ENCODE results near the gene GMEB2.
"Not testable (repeated sequence)": the region's sequence is repeated elsewhere in the genome, so short reads cannot be mapped to it uniquely, and the experiment has no call there.

GMEB2 gene

DNA sequence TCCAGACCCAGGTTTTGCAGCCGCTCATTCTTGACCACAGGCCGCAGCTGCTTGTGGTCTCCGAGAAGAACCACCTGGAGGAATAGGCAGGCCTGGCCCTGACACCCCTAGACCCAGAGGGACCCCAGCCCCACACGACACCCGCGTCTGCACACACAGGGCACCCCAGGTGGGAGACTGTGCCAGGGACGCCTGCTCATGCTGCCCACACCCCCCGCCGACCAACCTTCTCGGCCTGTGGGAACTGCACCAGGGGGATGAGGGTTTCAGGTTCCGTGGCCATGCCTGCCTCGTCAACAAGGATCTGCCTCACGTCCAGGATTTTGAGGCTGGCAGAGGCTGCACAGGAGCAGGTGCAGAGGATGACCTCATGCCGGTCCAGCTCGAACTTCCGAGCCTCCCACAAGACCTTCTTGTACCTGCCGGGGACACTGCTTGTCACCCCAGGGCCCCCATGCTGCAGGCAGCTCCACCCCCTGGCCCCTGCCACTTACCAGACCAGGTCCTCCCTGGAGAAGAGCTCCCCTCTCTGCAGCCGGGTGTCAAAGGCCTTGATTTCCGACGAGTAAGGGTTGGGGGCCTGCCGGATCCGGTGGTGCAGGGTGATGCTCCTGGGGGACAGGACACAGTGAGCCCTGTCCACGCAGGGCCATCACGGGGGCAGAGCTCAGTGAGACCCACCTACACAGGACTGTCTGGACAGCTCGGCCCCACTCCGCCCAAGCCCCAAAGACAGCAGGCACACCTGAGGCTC, 65.9 kb downstream of the GMEB2 start:
- H3F3A ChIP-seq (ENCODE audit: insufficient read depth, low read length), result no peaks in the 10 kb centered on the region
- no peaks in the 10 kb centered on the region for H3K79me2 ChIP-seq (ENCODE audit: low read length)
- no peak overlapping the region for H3K9ac ChIP-seq (ENCODE audit: low read length)
- no peaks in the 10 kb centered on the region for H3K36me3 ChIP-seq (replicated peaks; ENCODE audit: insufficient read depth, low read length)
- DNase-seq, result no peak
- no peak overlapping the region for H3K4me3 ChIP-seq (ENCODE audit: low read length)
- H2AFZ ChIP-seq (ENCODE audit: low read length), result no peak overlapping the region
- H4K20me1 ChIP-seq (ENCODE audit: insufficient read depth, low read length), result no peaks in the 10 kb centered on the region
- no peaks in the 10 kb centered on the region for H3K9me3 ChIP-seq (replicated peaks; ENCODE audit: insufficient read depth, low read length)
- no peak overlapping the region for H3K4me2 ChIP-seq (ENCODE audit: low read depth, low read length)
- H3K27ac ChIP-seq (ENCODE audit: low read length), result no peak overlapping the region
- 0 out of 2 replicates have a peak, but pooled peaks cover 4% of the 10 kb centered on the region for H3K27me3 ChIP-seq (replicated peaks; ENCODE audit: insufficient read depth, low read length)
- no peaks in the 10 kb centered on the region for H3K9me2 ChIP-seq (replicated peaks; ENCODE audit: insufficient read depth, low read length)
- no peak for TF ChIP-seq EZH2phosphoT487 (IDR thresholded peaks at IDR 0.05; ENCODE audit: low read length)
- TF ChIP-seq, protein P1, sequence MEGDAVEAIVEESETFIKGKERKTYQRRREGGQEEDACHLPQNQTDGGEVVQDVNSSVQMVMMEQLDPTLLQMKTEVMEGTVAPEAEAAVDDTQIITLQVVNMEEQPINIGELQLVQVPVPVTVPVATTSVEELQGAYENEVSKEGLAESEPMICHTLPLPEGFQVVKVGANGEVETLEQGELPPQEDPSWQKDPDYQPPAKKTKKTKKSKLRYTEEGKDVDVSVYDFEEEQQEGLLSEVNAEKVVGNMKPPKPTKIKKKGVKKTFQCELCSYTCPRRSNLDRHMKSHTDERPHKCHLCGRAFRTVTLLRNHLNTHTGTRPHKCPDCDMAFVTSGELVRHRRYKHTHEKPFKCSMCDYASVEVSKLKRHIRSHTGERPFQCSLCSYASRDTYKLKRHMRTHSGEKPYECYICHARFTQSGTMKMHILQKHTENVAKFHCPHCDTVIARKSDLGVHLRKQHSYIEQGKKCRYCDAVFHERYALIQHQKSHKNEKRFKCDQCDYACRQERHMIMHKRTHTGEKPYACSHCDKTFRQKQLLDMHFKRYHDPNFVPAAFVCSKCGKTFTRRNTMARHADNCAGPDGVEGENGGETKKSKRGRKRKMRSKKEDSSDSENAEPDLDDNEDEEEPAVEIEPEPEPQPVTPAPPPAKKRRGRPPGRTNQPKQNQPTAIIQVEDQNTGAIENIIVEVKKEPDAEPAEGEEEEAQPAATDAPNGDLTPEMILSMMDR (IDR thresholded peaks at IDR 0.05; ENCODE audit: low read length), result no peak
- no peak for TF ChIP-seq EZH2 (optimal IDR thresholded peaks at IDR 0.05; ENCODE audit: low read depth, low read length)
- H3K4me1 ChIP-seq (ENCODE audit: low read length), result no peaks in the 10 kb centered on the region

DNA sequence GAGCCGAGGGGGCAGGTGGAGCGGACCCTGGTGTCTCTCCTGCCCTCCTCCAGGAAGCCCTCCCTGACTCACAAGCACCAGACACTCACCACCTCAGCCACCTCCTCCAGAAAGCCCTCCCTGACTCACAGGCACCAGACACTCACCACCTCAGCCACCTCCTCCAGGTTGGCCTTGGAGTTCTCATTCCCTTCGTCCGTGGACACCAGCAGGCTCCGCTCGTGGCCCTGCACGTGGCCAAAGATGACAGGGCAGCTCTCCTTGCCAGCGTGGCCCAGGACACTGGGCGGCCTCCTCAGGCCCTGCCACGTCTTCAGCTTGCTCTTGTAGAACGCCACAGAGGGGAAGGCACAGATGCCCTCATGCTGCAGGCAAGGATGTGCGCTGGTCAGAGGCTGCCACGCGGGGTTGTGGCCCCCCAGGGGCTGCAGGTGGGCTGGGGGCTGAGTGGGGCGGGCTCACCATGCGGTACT, 66.5 kb downstream of the GMEB2 start:
- TF ChIP-seq EZH2phosphoT487 (IDR thresholded peaks at IDR 0.05; ENCODE audit: low read length) (no peak), EZH2 (optimal IDR thresholded peaks at IDR 0.05; ENCODE audit: low read depth, low read length) (no peak)
- TF ChIP-seq, protein P1 (IDR thresholded peaks at IDR 0.05; ENCODE audit: low read length), result no peak
- Histone ChIP-seq H2AFZ (ENCODE audit: low read length) (no peak overlapping the region), H3K27ac (ENCODE audit: low read length) (no peak overlapping the region), H3K36me3 (replicated peaks; ENCODE audit: insufficient read depth, low read length) (no peaks in the 10 kb centered on the region), H3K4me2 (ENCODE audit: low read depth, low read length) (no peak overlapping the region), H3K4me1 (ENCODE audit: low read length) (no peaks in the 10 kb centered on the region), H3F3A (ENCODE audit: insufficient read depth, low read length) (no peaks in the 10 kb centered on the region), H3K4me3 (ENCODE audit: low read length) (no peak overlapping the region), H3K79me2 (ENCODE audit: low read length) (no peaks in the 10 kb centered on the region), H3K9me2 (replicated peaks; ENCODE audit: insufficient read depth, low read length) (no peaks in the 10 kb centered on the region), H3K27me3 (replicated peaks; ENCODE audit: insufficient read depth, low read length) (peaks cover 11% of the 10 kb centered on the region), H4K20me1 (ENCODE audit: insufficient read depth, low read length) (no peaks in the 10 kb centered on the region), H3K9ac (ENCODE audit: low read length) (no peak overlapping the region), H3K9me3 (replicated peaks; ENCODE audit: insufficient read depth, low read length) (no peaks in the 10 kb centered on the region)
- DNase-seq, result no peak

- not testable (repeated sequence) for H3K4me2 ChIP-seq (ENCODE audit: low read depth, low read length); DNase-seq; H3K27ac ChIP-seq (ENCODE audit: low read length); H3K36me3 ChIP-seq (replicated peaks; ENCODE audit: insufficient read depth, low read length); H3K79me2 ChIP-seq (ENCODE audit: low read length); H3F3A ChIP-seq (ENCODE audit: insufficient read depth, low read length); H4K20me1 ChIP-seq (ENCODE audit: insufficient read depth, low read length); H3K9ac ChIP-seq (ENCODE audit: low read length); H3K4me1 ChIP-seq (ENCODE audit: low read length); H3K4me3 ChIP-seq (ENCODE audit: low read length); H3K9me2 ChIP-seq (replicated peaks; ENCODE audit: insufficient read depth, low read length); H3K9me3 ChIP-seq (replicated peaks; ENCODE audit: insufficient read depth, low read length); H2AFZ ChIP-seq (ENCODE audit: low read length)
- H3K27me3 ChIP-seq (replicated peaks; ENCODE audit: insufficient read depth, low read length), result peaks cover 17% of the 10 kb centered on the region
These were observed 67.2 kb downstream of the GMEB2 start for GRCh38 chr20:63559485-63560332.
